ENCODE results near the gene PLXDC2. TPM values are rescaled to one million over a fixed set of nuclear protein-coding genes. Genes with fewer than 3 reads are reported as not detected.
"Not testable (repeated sequence)": the region's sequence is repeated elsewhere in the genome, so short reads cannot be mapped to it uniquely, and the experiment has no call there.

The PLXDC2 gene
- total RNA-seq, 3 donors from 2014 or later (not counting 1 experiment from before 2014, with no cell fraction given): 16.9 to 22.9 (median 21.6) TPM

GRCh38 chr10:20181434-20181833 is 365.2 kb downstream of the PLXDC2 start:
- no peak for DNase-seq

GRCh38 chr10:20185116-20185515 is 368.9 kb downstream of the PLXDC2 start:
- Histone ChIP-seq H3K4me3 (ENCODE audit: low read length) (no peak overlapping the region), H3K27me3 (ENCODE audit: control insufficient read depth, insufficient read depth, low read length) (no peaks in the 10 kb centered on the region), H3K4me1 (ENCODE audit: control insufficient read depth, insufficient read depth, low read length) (no peaks in the 10 kb centered on the region), H3K36me3 (ENCODE audit: control insufficient read depth, insufficient read depth, low read length) (no peaks in the 10 kb centered on the region), H3K27ac (ENCODE audit: low read length) (no peak overlapping the region), H3K9me3 (ENCODE audit: control insufficient read depth, insufficient read depth, low read length) (no peaks in the 10 kb centered on the region)
- Mint-ChIP-seq H3K4me1 (peaks cover 0 to 4% of the 10 kb centered on the region in 2 donors), H3K27me3 (ENCODE audit: low read depth in 2 of 2) (no peaks in the 10 kb centered on the region), H3K4me3 (no peak overlapping the region), H3K27ac (no peak overlapping the region), H3K36me3 (no peaks in the 10 kb centered on the region), H3K9me3 (peaks cover 0 to 3% of the 10 kb centered on the region in 2 donors)
- no peak for ATAC-seq
- intact Hi-C loops (cut with micrococcal nuclease): no loop called here
- DNase-seq: no peak
- no peak for TF ChIP-seq CTCF (IDR thresholded peaks at IDR 0.05)

More at GRCh38 chr10:20181434-20181833, 365.2 kb downstream of the PLXDC2 start:
- H3K36me3 ChIP-seq (ENCODE audit: control insufficient read depth, insufficient read depth, low read length): no peaks in the 10 kb centered on the region
- no peak overlapping the region for H3K27ac ChIP-seq (ENCODE audit: low read length)
- Mint-ChIP-seq H3K4me3 (no peak overlapping the region), H3K27ac (no peak overlapping the region), H3K9me3 (peaks cover 0 to under 1% of the 10 kb centered on the region in 2 donors), H3K36me3 (no peaks in the 10 kb centered on the region), H3K27me3 (ENCODE audit: low read depth in 2 of 2) (no peaks in the 10 kb centered on the region), H3K4me1 (peaks cover 0 to 4% of the 10 kb centered on the region in 2 donors)
- no peaks in the 10 kb centered on the region for H3K27me3 ChIP-seq (ENCODE audit: control insufficient read depth, insufficient read depth, low read length)
- no peak for TF ChIP-seq CTCF (IDR thresholded peaks at IDR 0.05)
- no peak overlapping the region for H3K4me3 ChIP-seq (ENCODE audit: low read length)
- no peak for ATAC-seq
- intact Hi-C loops (cut with micrococcal nuclease): no loop called here
- H3K4me1 ChIP-seq (ENCODE audit: control insufficient read depth, insufficient read depth, low read length): no peaks in the 10 kb centered on the region
- 94% methylated on average over 5 of the region's 5 CpGs for WGBS (ENCODE audit: insufficient coverage)
- H3K9me3 ChIP-seq (ENCODE audit: control insufficient read depth, insufficient read depth, low read length): no peaks in the 10 kb centered on the region

- H3K9me3 ChIP-seq (ENCODE audit: control insufficient read depth, insufficient read depth, low read length); H3K27ac Mint-ChIP-seq; ATAC-seq; H3K4me1 Mint-ChIP-seq; H3K27me3 ChIP-seq (ENCODE audit: control insufficient read depth, insufficient read depth, low read length); H3K36me3 ChIP-seq (ENCODE audit: control insufficient read depth, insufficient read depth, low read length); H3K4me3 Mint-ChIP-seq; H3K27me3 Mint-ChIP-seq (ENCODE audit: low read depth in 2 of 2); H3K27ac ChIP-seq (ENCODE audit: low read length); DNase-seq; intact Hi-C loops (cut with micrococcal nuclease); H3K4me3 ChIP-seq (ENCODE audit: low read length); H3K9me3 Mint-ChIP-seq; H3K36me3 Mint-ChIP-seq; H3K4me1 ChIP-seq (ENCODE audit: control insufficient read depth, insufficient read depth, low read length): not testable (repeated sequence)
- WGBS (ENCODE audit: insufficient coverage): 65% methylated on average over 1 of the region's 3 CpGs
These were observed 375.2 kb downstream of the PLXDC2 start for GRCh38 chr10:20191392-20191791.

GRCh38 chr10:20195076-20195475 is 378.8 kb downstream of the PLXDC2 start:
- H3K36me3 Mint-ChIP-seq: no peaks in the 10 kb centered on the region

More at GRCh38 chr10:20195076-20195475, 378.8 kb downstream of the PLXDC2 start:
- DNase-seq (no peak), ATAC-seq (no peak)
- Histone ChIP-seq H3K4me1 (ENCODE audit: control insufficient read depth, insufficient read depth, low read length) (no peaks in the 10 kb centered on the region), H3K27ac (ENCODE audit: low read length) (no peak overlapping the region), H3K4me3 (ENCODE audit: low read length) (no peak overlapping the region), H3K36me3 (ENCODE audit: control insufficient read depth, insufficient read depth, low read length) (no peaks in the 10 kb centered on the region), H3K27me3 (ENCODE audit: control insufficient read depth, insufficient read depth, low read length) (no peaks in the 10 kb centered on the region), H3K9me3 (ENCODE audit: control insufficient read depth, insufficient read depth, low read length) (no peaks in the 10 kb centered on the region)
- 90% methylated on average over 6 of the region's 6 CpGs for WGBS (ENCODE audit: insufficient coverage)
- Mint-ChIP-seq H3K9me3 (no peaks in the 10 kb centered on the region), H3K27me3 (ENCODE audit: low read depth in 2 of 2) (no peaks in the 10 kb centered on the region), H3K4me1 (peaks cover 0 to under 1% of the 10 kb centered on the region in 2 donors), H3K4me3 (no peak overlapping the region), H3K27ac (no peak overlapping the region)
- intact Hi-C loops (cut with micrococcal nuclease): no loop called here
- no peak for TF ChIP-seq CTCF (IDR thresholded peaks at IDR 0.05)

All from natural killer cell (primary cell).